Gastrocnemius medialis (tissue), 4 donors: ENCODE results near the gene ITGA11.

Experiments
- POLR2A ChIP-seq, 2 donors: fragments of 450-650 bp; IDR thresholded peaks; one replicate each; pipeline ENCODE4 v1.6.1; 2017; ENCODE audit warnings: antibody characterized with exemption in 2 of 2, mild to moderate bottlenecking in 2 of 2, moderate library complexity in 2 of 2
- TF ChIP-seq, protein P1 (sequence below), 5 experiments: fragments of 450-650 bp in 3 of 5; fragments of 200-600 bp in 2 of 5; sonication (generic) in 2 of 5; IDR thresholded peaks in 4 of 5; conservative IDR thresholded peaks in 1 of 5; 1 replicate in 4 of 5; 2 replicates in 1 of 5; pipeline ENCODE4 v1.5.1; 2016 to 2019; ENCODE audit warnings: antibody characterized with exemption in 5 of 5, mild to moderate bottlenecking in 3 of 5, moderate library complexity in 3 of 5

DNA sequence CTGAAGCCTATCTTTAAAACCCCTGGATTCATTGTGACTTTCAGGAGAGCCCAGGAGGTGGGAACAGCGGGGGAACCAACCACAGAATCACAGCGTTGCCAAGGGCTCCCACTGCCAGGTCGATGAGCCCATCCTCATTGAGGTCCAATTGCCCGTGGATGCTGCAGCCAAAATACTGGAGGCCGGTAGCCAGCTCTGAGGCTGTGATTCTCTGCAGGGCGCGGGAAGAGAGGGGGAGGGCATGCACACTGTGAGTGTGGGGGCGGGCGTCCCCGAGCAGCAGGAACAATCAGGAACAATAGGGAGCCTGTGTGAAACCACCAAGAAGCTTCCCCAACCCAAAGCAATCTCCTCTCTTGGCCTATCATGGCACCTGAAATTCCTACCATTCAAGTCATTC, 101.1 kb downstream of the ITGA11 start:
- TF ChIP-seq, protein P1, sequence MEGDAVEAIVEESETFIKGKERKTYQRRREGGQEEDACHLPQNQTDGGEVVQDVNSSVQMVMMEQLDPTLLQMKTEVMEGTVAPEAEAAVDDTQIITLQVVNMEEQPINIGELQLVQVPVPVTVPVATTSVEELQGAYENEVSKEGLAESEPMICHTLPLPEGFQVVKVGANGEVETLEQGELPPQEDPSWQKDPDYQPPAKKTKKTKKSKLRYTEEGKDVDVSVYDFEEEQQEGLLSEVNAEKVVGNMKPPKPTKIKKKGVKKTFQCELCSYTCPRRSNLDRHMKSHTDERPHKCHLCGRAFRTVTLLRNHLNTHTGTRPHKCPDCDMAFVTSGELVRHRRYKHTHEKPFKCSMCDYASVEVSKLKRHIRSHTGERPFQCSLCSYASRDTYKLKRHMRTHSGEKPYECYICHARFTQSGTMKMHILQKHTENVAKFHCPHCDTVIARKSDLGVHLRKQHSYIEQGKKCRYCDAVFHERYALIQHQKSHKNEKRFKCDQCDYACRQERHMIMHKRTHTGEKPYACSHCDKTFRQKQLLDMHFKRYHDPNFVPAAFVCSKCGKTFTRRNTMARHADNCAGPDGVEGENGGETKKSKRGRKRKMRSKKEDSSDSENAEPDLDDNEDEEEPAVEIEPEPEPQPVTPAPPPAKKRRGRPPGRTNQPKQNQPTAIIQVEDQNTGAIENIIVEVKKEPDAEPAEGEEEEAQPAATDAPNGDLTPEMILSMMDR (IDR thresholded peaks at IDR 0.05 in 4 of 5, conservative IDR thresholded peaks at IDR 0.05 in 1 of 5), result no peak
- no peak for TF ChIP-seq POLR2A (IDR thresholded peaks at IDR 0.05)
